A549 (cell line): ENCODE data around the gene SLC26A8.

Source experiments
- CTCF ChIP-seq: fragments of >200 bp; sonication (Bioruptor Twin); formaldehyde crosslinking; IDR thresholded peaks from 3 replicates; pipeline ENCODE4 v1.5.1; 2016
- MAX ChIP-seq: IDR thresholded peaks from 2 replicates; pipeline ENCODE4 v1.6.1; 2012
- POLR2AphosphoS2 ChIP-seq: conservative IDR thresholded peaks from 2 replicates; pipeline ENCODE4 v1.6.1; 2012; ENCODE audit warnings: low read length, improper control_type of control experiment, inconsistent platforms
- RAD21 ChIP-seq, 2 experiments: fragments of >200 bp in 1 of 2; sonication (Bioruptor Twin) in 1 of 2; formaldehyde crosslinking in 1 of 2; IDR thresholded peaks in 1 of 2; conservative IDR thresholded peaks in 1 of 2; 2 replicates in 1 of 2; 3 replicates in 1 of 2; pipeline ENCODE4 v1.6.1; 2012 to 2018; ENCODE audit warnings: inconsistent platforms in 1 of 2
- ZC3H11A ChIP-seq: fragments of 450-650 bp; IDR thresholded peaks from 2 replicates; pipeline ENCODE4 v1.6.1; 2014; ENCODE audit warnings: antibody characterized with exemption, mild to moderate bottlenecking
- TF ChIP-seq, protein P1 (sequence below): fragments of 250-450 bp; sonication (Bioruptor Pico); IDR thresholded peaks from 2 replicates; pipeline ENCODE4 v1.5.0; 2021; ENCODE audit warnings: mild to moderate bottlenecking, moderate library complexity, borderline replicate concordance

- no peak for TF ChIP-seq CTCF
- no peak for TF ChIP-seq MAX
- TF ChIP-seq, protein P1, sequence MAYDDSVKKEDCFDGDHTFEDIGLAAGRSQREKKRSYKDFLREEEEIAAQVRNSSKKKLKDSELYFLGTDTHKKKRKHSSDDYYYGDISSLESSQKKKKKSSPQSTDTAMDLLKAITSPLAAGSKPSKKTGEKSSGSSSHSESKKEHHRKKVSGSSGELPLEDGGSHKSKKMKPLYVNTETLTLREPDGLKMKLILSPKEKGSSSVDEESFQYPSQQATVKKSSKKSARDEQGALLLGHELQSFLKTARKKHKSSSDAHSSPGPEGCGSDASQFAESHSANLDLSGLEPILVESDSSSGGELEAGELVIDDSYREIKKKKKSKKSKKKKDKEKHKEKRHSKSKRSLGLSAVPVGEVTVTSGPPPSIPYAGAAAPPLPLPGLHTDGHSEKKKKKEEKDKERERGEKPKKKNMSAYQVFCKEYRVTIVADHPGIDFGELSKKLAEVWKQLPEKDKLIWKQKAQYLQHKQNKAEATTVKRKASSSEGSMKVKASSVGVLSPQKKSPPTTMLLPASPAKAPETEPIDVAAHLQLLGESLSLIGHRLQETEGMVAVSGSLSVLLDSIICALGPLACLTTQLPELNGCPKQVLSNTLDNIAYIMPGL: no peak
- TF ChIP-seq POLR2AphosphoS2: no peak
- no peak for TF ChIP-seq ZC3H11A
- no peak for TF ChIP-seq RAD21 (conservative IDR thresholded peaks at IDR 0.05 in 1 of 2, IDR thresholded peaks at IDR 0.05 in 1 of 2)
Measured at GRCh38 chr6:35962779-35963560, 61.5 kb downstream of the SLC26A8 start.
